ENCODE measurements around the gene PRKACG.
A peak's percentile ranks its signal among the peaks of the same experiment; 100 is the strongest.

Gene PRKACG

DNA sequence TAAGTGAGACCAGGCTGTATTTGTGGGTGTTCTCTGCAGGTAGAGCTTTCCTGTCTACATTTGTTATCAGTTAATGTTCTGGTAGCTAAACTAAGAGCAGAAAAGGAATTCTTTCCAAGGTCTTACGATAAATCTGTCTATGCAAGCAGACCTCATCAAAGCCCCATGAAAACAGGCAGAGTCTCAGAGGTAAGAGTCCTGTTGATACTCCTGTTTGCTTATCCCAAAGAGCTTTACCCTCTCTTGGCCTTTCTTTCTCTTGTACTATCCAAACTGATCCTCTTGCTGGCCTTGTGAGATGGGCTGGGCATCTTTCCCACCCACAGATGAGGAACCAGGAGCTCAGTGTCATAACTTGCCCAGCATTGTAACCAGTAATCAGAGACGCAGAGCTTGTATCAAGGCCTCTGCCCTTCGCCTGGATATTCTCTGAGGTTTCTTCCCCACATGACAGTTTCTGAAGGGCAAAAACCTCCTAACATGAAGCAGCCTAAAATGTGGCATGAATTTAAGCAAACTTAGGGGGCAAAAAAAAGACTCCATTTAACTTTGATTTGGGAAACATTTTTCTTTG is 33.5 kb downstream of the PRKACG start:
- DNase-seq, result no peak

DNA sequence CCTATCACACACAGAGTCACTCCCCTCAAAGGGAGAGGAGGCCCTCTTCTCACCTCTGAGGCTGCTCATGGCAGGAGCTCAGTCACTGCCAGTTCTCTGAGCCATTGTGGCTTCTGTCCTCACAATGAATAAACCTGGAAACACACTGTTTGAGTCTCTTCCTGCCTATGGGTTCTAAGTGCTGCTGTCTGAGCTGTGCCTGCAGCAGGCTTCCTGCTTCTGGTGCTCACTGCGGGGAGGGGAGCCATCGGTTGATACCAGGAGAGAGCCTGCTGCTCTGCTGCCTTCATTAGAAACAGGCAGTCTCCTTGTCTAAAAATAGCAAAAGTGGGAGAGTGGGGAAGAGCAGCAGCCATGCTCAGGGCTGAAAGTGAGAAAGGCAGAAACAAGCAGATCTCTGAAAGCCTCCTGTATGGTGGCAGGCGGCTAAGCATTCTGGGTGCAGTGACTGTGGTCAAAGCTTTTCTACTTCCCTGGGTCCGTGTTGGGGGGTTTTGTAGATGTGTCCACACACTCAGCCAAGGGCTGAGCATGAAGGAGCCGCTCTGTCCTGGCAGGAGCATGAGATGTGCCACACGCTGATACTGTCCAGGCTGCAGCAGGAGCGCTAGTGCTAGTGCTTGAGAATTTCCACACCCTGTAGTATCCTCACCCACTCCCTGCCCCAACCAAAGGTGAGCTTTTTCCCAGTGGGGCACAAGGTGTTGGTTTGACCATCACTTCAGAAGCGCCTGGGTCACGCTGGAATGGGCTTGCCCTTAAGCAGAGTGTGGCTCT is 34.2 kb downstream of the PRKACG start:
- DNase-seq, result peak; percentile 65

DNA sequence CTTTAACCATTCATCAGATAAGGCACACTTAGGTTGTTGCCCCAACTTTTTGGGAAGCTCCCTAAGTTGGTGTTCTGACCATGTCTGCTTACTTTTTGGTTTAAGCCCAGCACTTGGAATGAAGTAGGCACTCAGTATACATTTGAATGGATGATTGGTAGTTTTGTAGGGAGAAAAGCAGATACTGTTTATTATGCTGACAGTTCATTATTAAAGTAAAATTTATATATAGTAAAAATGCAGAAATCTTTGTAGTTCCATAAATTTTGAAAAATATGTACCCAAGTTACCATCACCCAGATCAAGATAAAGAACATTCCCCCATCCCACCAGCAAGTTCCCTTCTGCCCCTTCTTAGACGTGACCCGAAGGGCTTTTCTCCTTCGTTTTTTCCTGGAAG is 35.4 kb downstream of the PRKACG start:
- no peak for DNase-seq

DNA sequence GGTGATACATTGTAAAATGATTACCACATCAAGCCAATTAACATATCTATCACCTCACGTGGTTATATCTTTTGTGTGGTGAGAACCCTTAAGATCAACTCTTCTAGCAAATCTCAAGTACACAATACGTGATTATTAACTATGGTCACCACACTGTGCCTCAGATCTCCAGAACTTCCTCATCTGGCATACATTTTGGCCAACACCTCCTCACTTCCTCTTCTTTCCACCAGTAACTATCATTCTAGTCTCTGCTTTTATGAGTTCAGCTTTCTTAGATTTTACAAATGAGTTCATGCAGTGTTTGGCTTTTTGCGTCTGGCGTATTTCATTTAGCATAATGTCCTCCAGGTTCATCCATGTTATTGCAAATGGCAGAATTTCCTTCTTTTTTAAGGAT is 35.8 kb downstream of the PRKACG start:
- no peak for DNase-seq

DNA sequence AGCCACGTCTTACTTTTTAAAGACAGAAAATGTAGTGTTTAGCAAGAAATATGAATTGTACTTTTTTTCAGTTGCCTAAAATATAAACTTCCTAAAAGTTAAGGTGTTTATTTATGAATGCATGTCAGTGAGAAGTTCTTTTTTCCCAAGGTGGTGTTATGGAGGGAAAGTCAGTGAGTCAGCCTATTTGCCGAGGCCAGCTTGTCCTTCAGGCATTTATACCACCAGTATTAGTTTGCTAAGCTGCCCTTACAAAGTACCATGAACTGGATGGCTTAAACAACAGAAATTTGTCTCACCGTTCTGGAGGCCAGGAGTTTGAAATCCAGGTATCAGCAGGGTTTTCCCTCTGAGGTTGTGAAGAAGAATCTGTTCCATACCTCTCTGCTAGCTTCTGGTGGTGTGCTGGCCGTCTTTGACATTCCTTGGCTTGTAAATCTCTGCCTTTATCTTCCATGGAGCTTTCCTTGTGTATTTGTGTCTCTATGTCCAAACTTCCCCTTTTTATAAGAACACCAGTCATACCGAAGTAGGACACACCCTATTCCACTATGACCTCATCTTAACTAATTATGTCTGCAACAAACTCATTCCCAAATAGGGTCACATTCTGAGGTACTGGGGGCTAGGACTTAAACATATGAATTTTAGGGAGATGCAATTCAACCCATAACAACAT is 38.4 kb downstream of the PRKACG start:
- DNase-seq, result no peak

DNA sequence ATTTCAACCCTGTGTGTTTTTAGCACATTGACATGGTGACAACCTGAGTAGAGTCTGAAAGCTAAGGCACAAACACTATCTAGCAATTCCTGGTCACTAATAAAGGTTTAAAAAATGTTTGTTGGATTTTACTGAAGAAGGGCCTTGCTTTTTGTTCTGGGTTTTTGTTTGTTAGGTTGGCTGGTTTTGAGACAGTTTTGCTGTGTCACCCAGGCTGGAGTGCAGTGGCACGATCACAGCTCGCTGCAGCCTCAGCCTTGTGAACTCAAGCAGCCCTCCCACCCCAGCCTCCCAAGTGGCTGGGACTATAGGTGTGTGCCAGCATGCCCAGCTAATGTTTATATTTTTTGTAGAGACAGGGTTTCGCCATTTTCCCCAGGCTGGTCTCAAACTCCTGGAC is 39.0 kb downstream of the PRKACG start:
- DNase-seq, result no peak

DNA sequence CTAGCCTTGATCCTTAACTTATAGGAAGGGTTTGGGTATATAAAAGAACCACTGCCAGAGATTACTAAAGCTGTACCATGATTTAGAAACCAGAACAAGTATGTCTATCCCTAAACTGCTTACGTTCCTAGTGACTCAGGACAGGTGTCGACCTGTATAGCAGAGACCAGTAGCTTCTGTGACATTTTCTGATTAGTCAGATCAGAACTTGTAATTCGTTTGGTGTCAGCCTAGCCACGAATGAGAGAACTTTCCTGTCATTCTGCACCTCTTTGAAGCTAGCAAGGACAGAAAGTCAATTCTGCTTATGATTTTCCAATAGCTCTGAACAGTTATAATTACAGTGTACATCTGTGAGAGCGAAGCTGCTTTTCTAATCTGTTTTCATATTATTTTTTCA is 39.5 kb downstream of the PRKACG start:
- DNase-seq, result no peak

DNA sequence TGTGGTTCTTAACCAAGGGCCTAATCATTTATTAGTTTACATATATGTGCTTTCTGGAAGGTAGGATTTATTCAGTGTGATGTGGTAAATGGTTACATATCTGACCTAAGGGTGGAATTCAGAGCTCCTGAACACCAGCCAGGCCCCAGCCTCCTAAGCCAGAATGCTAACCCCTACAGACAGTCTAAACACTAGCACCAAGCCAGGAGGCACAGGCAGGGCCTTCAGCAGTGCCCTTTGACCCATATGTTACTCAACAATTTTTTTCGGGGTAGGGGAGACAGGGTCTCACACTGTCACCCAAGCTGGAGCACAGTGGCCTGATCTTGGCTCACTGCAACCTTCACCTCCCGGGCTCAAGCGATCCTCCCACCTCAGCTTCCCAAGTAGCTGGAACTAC is 40.3 kb downstream of the PRKACG start:
- no peak for DNase-seq

DNA sequence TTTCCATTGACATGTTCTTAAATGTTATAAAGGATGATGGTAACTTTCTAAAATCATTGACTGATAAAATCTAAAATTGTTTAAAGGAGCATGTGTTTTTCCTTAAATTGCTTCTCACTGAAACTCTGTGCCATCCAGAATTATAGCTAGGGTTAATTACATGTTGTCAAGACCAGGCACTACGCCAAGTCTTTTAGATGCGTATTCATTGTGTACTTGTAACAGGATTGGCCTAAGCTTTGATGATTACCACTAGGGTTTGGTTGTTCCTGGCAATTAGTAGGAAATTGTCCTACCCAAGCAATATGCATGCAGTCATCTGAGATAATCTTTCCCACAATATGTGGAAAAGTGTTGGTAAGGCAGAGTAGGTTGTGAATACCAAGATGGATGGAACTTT is 43.8 kb downstream of the PRKACG start:
- no peak for DNase-seq

DNA sequence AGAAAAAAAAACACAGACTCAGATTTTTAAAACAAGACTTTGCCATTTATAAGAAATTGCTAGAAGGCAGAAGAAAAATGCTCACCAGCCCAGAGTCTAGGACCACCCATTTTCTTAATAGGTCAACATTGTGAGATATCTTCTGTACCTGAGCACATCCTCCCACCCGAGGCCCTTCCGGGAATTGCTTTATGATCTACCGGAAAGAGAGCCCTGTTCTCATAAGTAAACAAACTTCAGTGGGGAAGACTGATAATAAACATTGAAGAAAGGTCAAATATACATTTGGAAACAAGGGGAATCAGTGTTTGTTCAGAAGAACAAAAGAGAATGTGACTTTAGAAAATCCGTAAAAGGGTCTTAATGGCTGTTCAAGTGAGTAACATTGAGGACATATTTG is 44.4 kb downstream of the PRKACG start:
- no peak for DNase-seq

DNA sequence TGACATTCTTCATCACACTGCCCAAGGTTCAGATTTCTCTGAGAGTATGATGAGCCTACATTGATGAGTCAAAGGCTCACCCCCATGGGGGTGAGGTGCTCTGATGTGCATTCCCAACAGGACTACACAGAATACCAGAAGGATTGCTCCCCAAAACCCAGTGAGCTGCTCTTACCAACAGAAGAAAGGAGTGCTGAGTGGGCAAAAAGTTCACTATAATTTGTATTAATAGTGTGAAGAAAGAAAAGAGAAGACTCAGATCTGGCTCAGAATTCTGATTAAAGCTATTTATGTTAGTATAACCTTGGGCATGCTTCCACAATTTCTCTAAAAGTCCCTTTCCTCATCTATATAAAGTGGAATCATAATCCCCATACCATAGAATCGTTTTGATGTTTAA is 46.1 kb downstream of the PRKACG start:
- DNase-seq, result no peak

DNA sequence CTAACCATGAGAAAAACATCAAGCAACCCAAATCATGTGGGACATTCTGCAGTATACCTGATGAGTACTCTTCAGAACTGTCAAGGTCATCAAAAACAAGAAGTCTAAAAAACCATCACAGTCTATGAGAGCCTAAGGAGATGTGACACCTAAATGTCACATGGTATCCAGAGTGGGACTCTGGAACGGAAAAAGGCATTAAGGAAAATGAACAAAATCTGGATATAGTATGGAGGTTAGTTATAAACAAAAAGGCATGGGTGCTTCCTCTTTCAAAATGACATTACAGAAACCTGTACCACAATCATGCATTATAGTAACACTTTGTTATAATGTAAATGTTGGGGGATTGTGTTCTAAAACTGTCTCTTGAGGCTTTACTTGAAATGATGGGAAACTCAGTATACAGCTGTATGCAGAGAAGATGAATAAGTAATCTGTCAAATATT is 47.4 kb downstream of the PRKACG start:
- DNase-seq, result no peak

DNA sequence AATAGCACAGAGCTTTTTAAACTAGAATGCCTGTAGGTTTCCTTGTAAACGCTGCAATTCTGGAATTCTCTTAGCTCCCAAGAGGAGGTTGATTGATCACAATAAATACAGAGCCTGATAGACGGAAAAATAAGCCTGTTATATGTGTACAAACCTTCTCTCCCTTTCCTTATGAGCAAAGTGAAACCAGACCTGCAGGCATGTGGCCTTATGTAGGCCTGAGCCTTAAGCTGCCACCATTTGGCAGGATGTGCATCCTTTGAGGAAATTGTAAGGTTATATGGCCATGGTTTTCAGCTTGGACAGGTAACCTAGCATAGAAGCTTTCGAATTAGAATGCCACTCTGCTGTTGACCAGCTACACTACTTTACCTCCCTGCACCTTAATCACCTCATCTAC is 49.1 kb downstream of the PRKACG start:
- DNase-seq, result no peak

DNA sequence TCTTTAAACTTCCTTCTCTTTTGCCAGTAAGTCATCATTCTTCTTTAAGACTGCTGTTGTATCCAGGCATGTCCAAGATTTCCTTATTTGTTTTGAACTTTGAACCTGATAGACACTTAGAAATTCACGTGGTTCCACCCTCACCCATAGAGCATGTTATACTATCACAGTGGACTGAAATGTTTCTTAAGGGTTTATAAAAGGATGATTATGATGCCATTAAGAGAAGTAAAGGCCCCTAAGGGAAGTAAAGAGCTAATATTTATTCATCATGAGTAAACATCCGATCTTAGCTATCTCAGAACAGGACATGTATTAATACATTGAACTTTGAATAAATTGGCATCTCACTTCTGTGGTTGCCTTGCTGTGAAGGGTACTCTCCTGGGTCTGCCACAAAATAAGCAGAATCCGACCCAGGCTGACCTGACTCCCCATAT is 49.8 kb downstream of the PRKACG start:
- DNase-seq, result no peak

DNA sequence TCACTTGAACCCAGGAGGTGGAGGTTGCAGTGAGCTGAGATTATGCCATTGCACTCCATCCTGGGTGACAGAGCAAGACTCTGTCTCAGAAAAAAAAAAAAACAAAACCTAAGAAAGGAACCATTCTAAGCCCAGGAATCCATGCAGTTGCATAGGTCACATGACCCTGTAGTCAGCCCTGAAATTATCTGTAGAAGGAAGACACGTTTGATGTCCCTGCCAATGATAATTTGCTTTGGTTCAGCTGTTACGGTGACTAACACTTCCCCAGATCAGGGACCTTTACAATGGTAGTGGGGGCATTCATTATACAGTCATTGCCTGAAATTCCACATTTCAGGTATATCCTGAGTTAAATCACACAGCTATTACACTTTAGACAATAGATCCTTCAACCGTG is 50.5 kb downstream of the PRKACG start:
- no peak for DNase-seq
